Gastroesophageal sphincter (tissue), 4 donors: Measurements from ENCODE around the gene MTTP. TPM values are rescaled to one million over a fixed set of nuclear protein-coding genes. Genes with fewer than 3 reads are reported as not detected.

ENCODE experiments used
- ATAC-seq: fragments of 150-250 bp; one replicate; pipeline ENCODE4 v1.9.1; 2016; ENCODE audit warnings: mild to moderate bottlenecking, moderate library complexity
- H3K27ac ChIP-seq, 4 donors: fragments of 200-600 bp; sonication (generic) in 3 of 4; 1 replicate in 3 of 4; 2 replicates in 1 of 4; pipeline ENCODE4 v1.5.1; 2016 to 2019
- H3K27me3 ChIP-seq: fragments of 200-600 bp; sonication (generic); one replicate; pipeline ENCODE4 v1.5.1; 2019
- H3K36me3 ChIP-seq, 2 donors: fragments of 200-600 bp; sonication (generic); one replicate each; pipeline ENCODE4 v1.5.1; 2019; ENCODE audit warnings: control low read depth in 1 of 2
- H3K4me1 ChIP-seq, 3 donors: fragments of 200-600 bp; sonication (generic); 1 replicate in 2 of 3; 2 replicates in 1 of 3; pipeline ENCODE4 v1.5.1; 2016 to 2019; ENCODE audit warnings: control low read depth in 2 of 3
- H3K4me3 ChIP-seq, 2 donors: fragments of 200-600 bp; sonication (generic); one replicate each; pipeline ENCODE4 v1.5.1; 2019; ENCODE audit warnings: mild to moderate bottlenecking in 1 of 2, moderate library complexity in 1 of 2
- H3K9me3 ChIP-seq, 3 donors: fragments of 200-600 bp; sonication (generic); one replicate each; pipeline ENCODE4 v1.5.1; 2017 to 2019; ENCODE audit warnings: control low read depth in 2 of 3
- CTCF ChIP-seq, 4 experiments: fragments of 200-600 bp in 2 of 4; fragments of 450-650 bp in 2 of 4; sonication (generic) in 1 of 4; IDR thresholded peaks; one replicate each; pipeline ENCODE4 v1.5.1; 2017 to 2019; ENCODE audit warnings: antibody characterized with exemption in 4 of 4, mild to moderate bottlenecking in 2 of 4, moderate library complexity in 2 of 4
- EP300 ChIP-seq: sonication (generic); formaldehyde crosslinking; IDR thresholded peaks from one replicate; pipeline ENCODE4 v1.6.1; 2017; ENCODE audit warnings: antibody characterized with exemption, mild to moderate bottlenecking
- POLR2A ChIP-seq, 2 donors: fragments of 450-650 bp; IDR thresholded peaks; one replicate each; pipeline ENCODE4 v1.6.1; 2017; ENCODE audit warnings: antibody characterized with exemption in 2 of 2, mild to moderate bottlenecking in 2 of 2, moderate library complexity in 1 of 2
- POLR2AphosphoS5 ChIP-seq: sonication (generic); formaldehyde crosslinking; IDR thresholded peaks from one replicate; pipeline ENCODE4 v1.6.1; 2017; ENCODE audit warnings: antibody characterized with exemption
- WGBS, 2 donors: methylation state at CpG; one replicate each; pipeline ENCODE4 v1.1.5; 2018; ENCODE audit warnings: low coverage in 1 of 2; 5-methylcytosine and 5-hydroxymethylcytosine counted together
- total RNA-seq, 4 donors: library from RNA; depleted of rRNA; stranded (reverse); fragments of >200 nt; gene quantifications; one replicate each; pipeline ENCODE4 v1.1.0, GENCODE V29; 2016

The MTTP gene
- total RNA-seq, 4 donors from 2014 or later: 0.16 to 3.5 (median 1.2) TPM

DNA sequence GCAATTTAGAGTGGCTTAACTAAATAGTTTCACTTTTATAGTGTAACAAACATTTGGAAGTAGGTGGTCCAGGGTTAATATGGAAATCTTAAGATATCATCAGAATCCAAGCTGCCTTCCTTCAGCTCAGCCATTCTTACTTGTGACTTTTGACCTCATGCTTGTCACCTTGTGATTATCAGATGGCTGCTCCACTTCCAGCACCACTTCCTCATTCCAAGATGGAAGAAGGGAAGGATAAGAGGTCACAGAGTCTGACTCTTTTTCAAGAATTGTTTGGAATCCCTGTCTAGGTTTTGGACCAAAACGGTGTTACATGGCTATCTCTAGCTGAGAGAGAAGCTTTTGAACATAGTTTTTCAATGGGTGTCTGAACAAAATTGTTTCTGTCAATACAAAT, 39.9 kb downstream of the MTTP start:
- TF ChIP-seq POLR2AphosphoS5 (no peak), EP300 (no peak), POLR2A (IDR thresholded peaks at IDR 0.05) (no peak), CTCF (IDR thresholded peaks at IDR 0.05) (no peak)
- Histone ChIP-seq H3K4me1 (peaks cover 0 to 32% (median 7%) of the 10 kb centered on the region in 3 donors), H3K36me3 (no peaks in the 10 kb centered on the region), H3K27ac (peak overlapping the region in 1 of 4 donors; percentile 57), H3K27me3 (no peaks in the 10 kb centered on the region), H3K9me3 (no peaks in the 10 kb centered on the region), H3K4me3 (no peak overlapping the region)
- 56 to 75% methylated on average over 1 of the region's 1 CpG for WGBS, 2 donors
- no peak for ATAC-seq

GRCh38 chr4:99615170-99615820, 40.7 kb downstream of the MTTP start:
- no peak overlapping the region for H3K4me3 ChIP-seq
- peaks cover 0 to 32% (median 7%) of the 10 kb centered on the region in 3 donors for H3K4me1 ChIP-seq
- TF ChIP-seq POLR2AphosphoS5 (no peak), EP300 (no peak), POLR2A (IDR thresholded peaks at IDR 0.05) (no peak), CTCF (IDR thresholded peaks at IDR 0.05) (peak in 1 of 4 experiments; percentile 35)
- H3K27ac ChIP-seq: peak overlapping the region in 2 of 4 donors; percentile 57 to 62
- H3K9me3 ChIP-seq: no peaks in the 10 kb centered on the region
- 55 to 71% methylated on average over 1 of the region's 1 CpG for WGBS, 2 donors
- no peaks in the 10 kb centered on the region for H3K36me3 ChIP-seq
- no peaks in the 10 kb centered on the region for H3K27me3 ChIP-seq
- ATAC-seq: no peak

GRCh38 chr4:99617374-99617773, 42.8 kb downstream of the MTTP start:
- no peak for ATAC-seq
- Histone ChIP-seq H3K4me3 (no peak overlapping the region), H3K27ac (peak overlapping the region in 3 of 4 donors; percentile 6 to 57 (median 53)), H3K4me1 (peaks cover 0 to 23% (median 0%) of the 10 kb centered on the region in 3 donors), H3K36me3 (no peaks in the 10 kb centered on the region), H3K27me3 (no peaks in the 10 kb centered on the region), H3K9me3 (no peaks in the 10 kb centered on the region)
- 14 to 60% methylated on average over 1 of the region's 1 CpG for WGBS, 2 donors
- TF ChIP-seq CTCF (IDR thresholded peaks at IDR 0.05) (no peak), EP300 (no peak), POLR2AphosphoS5 (no peak), POLR2A (IDR thresholded peaks at IDR 0.05) (no peak)

GRCh38 chr4:99622341-99622740, 47.7 kb downstream of the MTTP start:
- H3K4me3 ChIP-seq: no peak overlapping the region
- TF ChIP-seq POLR2AphosphoS5 (peak; percentile 24), CTCF (IDR thresholded peaks at IDR 0.05) (no peak), POLR2A (IDR thresholded peaks at IDR 0.05) (no peak), EP300 (no peak)
- H3K4me1 ChIP-seq: peaks cover 0 to 39% (median 6%) of the 10 kb centered on the region in 3 donors
- H3K36me3 ChIP-seq: no peaks in the 10 kb centered on the region
- H3K9me3 ChIP-seq: no peaks in the 10 kb centered on the region
- no peaks in the 10 kb centered on the region for H3K27me3 ChIP-seq
- ATAC-seq: peak; percentile 48
- 33% methylated on average over 1 of the region's 1 CpG; no CpG with 5 or more reads in 1 of the 2 donors for WGBS, 2 donors
- H3K27ac ChIP-seq: peak overlapping the region; percentile 25 to 79 (median 74)

DNA sequence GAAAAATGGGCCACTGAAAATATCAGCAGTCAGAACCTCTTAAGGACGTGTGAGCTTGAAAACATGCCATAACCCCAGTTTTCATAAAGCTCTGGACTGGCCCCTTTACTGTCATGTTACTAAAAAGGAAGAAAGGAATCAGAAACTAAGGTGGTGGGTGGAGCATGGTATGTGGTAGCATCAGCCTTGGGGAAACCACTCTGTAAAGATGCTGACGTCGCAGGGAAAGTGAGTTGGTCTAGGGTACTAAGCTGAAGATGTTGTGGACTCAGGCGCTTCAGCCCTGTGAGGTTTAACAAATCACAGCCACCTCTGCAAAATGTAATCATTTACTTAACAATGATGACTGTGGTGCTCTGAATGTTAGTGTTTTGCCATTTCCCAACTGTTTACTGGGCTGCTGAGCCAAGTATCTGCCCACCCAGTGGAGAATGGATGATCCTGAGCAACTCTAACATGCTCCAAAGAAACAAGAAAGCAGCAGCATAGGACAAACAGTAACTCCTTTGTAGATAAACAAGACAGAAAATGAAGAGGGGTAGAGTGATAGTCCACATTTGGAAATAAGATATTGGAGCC, 49.6 kb downstream of the MTTP start:
- WGBS, 2 donors: 13 to 18% methylated on average over 3 to 4 of the region's 4 CpGs
- H3K27me3 ChIP-seq: no peaks in the 10 kb centered on the region
- TF ChIP-seq POLR2AphosphoS5 (peak; percentile 90), EP300 (no peak)
- H3K9me3 ChIP-seq: no peaks in the 10 kb centered on the region
- H3K27ac ChIP-seq: peak overlapping the region; percentile 76 to 86 (median 80)
- H3K36me3 ChIP-seq: no peaks in the 10 kb centered on the region
- peaks cover 0 to 37% (median 6%) of the 10 kb centered on the region in 3 donors for H3K4me1 ChIP-seq
- no peak overlapping the region for H3K4me3 ChIP-seq
- peak; percentile 75 for ATAC-seq
